ENCODE measurements around the gene LRRC49.

Gene LRRC49

GRCh38 chr15:70947351-70948335 lies 55.0 kb downstream of the LRRC49 start:
- Histone ChIP-seq H3K9me3 (ENCODE audit: control insufficient read depth, insufficient read depth, low read length) (peaks cover 3% of the 10 kb centered on the region; the same call in 1 of the 2 replicates), H3K4me1 (ENCODE audit: control insufficient read depth, low read length) (no peaks in the 10 kb centered on the region), H3K4me3 (ENCODE audit: low read length) (no peak overlapping the region), H3K27me3 (ENCODE audit: control insufficient read depth, low read length) (no peaks in the 10 kb centered on the region), H4K20me1 (ENCODE audit: control insufficient read depth, insufficient read depth, low read depth, low read length) (no peaks in the 10 kb centered on the region), H3K9me2 (replicated peaks; ENCODE audit: control insufficient read depth, low read length) (no peaks in the 10 kb centered on the region), H3K36me3 (ENCODE audit: control insufficient read depth, low read length) (no peaks in the 10 kb centered on the region), H3K4me2 (ENCODE audit: low read length) (no peak overlapping the region), H3K79me2 (ENCODE audit: control insufficient read depth, low read length) (no peaks in the 10 kb centered on the region), H3K27ac (ENCODE audit: low read depth, low read length) (no peak overlapping the region), H3F3A (ENCODE audit: control insufficient read depth, insufficient read depth) (no peaks in the 10 kb centered on the region)
- TF ChIP-seq EZH2phosphoT487 (IDR thresholded peaks at IDR 0.05; ENCODE audit: borderline replicate concordance, low read length) (no peak), CTCF (IDR thresholded peaks at IDR 0.05; ENCODE audit: low read depth, low read length, poor library complexity, severe bottlenecking) (no peak)

- Histone ChIP-seq H3K4me3 (ENCODE audit: low read length) (no peak overlapping the region), H3K36me3 (ENCODE audit: control insufficient read depth, low read length) (no peaks in the 10 kb centered on the region), H3F3A (ENCODE audit: control insufficient read depth, insufficient read depth) (no peaks in the 10 kb centered on the region), H3K27ac (ENCODE audit: low read depth, low read length) (no peak overlapping the region), H3K4me2 (ENCODE audit: low read length) (no peak overlapping the region), H3K9me2 (replicated peaks; ENCODE audit: control insufficient read depth, low read length) (no peaks in the 10 kb centered on the region), H3K79me2 (ENCODE audit: control insufficient read depth, low read length) (no peaks in the 10 kb centered on the region), H3K9me3 (ENCODE audit: control insufficient read depth, insufficient read depth, low read length) (peaks cover 3% of the 10 kb centered on the region; the same call in 1 of the 2 replicates), H3K4me1 (ENCODE audit: control insufficient read depth, low read length) (no peaks in the 10 kb centered on the region), H3K27me3 (ENCODE audit: control insufficient read depth, low read length) (no peaks in the 10 kb centered on the region), H4K20me1 (ENCODE audit: control insufficient read depth, insufficient read depth, low read depth, low read length) (no peaks in the 10 kb centered on the region)
- no peak for TF ChIP-seq CTCF (IDR thresholded peaks at IDR 0.05; ENCODE audit: low read depth, low read length, poor library complexity, severe bottlenecking)
- TF ChIP-seq EZH2phosphoT487 (IDR thresholded peaks at IDR 0.05; ENCODE audit: borderline replicate concordance, low read length): no peak
These were observed 58.3 kb downstream of the LRRC49 start for GRCh38 chr15:70950953-70951352.

- no peak overlapping the region for H3K4me2 ChIP-seq (ENCODE audit: low read length)
- H3K4me1 ChIP-seq (ENCODE audit: control insufficient read depth, low read length): no peaks in the 10 kb centered on the region
- no peaks in the 10 kb centered on the region for H3F3A ChIP-seq (ENCODE audit: control insufficient read depth, insufficient read depth)
- H3K36me3 ChIP-seq (ENCODE audit: control insufficient read depth, low read length): no peaks in the 10 kb centered on the region
- no peak overlapping the region for H3K4me3 ChIP-seq (ENCODE audit: low read length)
- peaks cover 3% of the 10 kb centered on the region; the same call in 1 of the 2 replicates for H3K9me3 ChIP-seq (ENCODE audit: control insufficient read depth, insufficient read depth, low read length)
- H3K9me2 ChIP-seq (replicated peaks; ENCODE audit: control insufficient read depth, low read length): no peaks in the 10 kb centered on the region
- H3K79me2 ChIP-seq (ENCODE audit: control insufficient read depth, low read length): no peaks in the 10 kb centered on the region
- no peaks in the 10 kb centered on the region for H3K27me3 ChIP-seq (ENCODE audit: control insufficient read depth, low read length)
- H3K27ac ChIP-seq (ENCODE audit: low read depth, low read length): no peak overlapping the region
- TF ChIP-seq CTCF (IDR thresholded peaks at IDR 0.05; ENCODE audit: low read depth, low read length, poor library complexity, severe bottlenecking): no peak
- TF ChIP-seq EZH2phosphoT487 (IDR thresholded peaks at IDR 0.05; ENCODE audit: borderline replicate concordance, low read length): no peak
- H4K20me1 ChIP-seq (ENCODE audit: control insufficient read depth, insufficient read depth, low read depth, low read length): no peaks in the 10 kb centered on the region
These were observed 61.5 kb downstream of the LRRC49 start for GRCh38 chr15:70954171-70954570.
